ENCODE data around the gene KRTAP4-7. TPM values are rescaled to one million over a fixed set of nuclear protein-coding genes. Genes with fewer than 3 reads are reported as not detected.
"Not testable (repeated sequence)": the region's sequence is repeated elsewhere in the genome, so short reads cannot be mapped to it uniquely, and the experiment has no call there.

Gene KRTAP4-7
- polyA plus RNA-seq, 1 of the 3 experiments (the other 2 are of a cell fraction): not detected

GRCh38 chr17:41037853-41038350, 46.0 kb upstream of the KRTAP4-7 start (continued):
- TF ChIP-seq USF2 (IDR thresholded peaks at IDR 0.05; ENCODE audit: borderline replicate concordance, low read depth, low read length): no peak

- H4K20me1 ChIP-seq (ENCODE audit: insufficient read depth); H3K4me3 ChIP-seq (ENCODE audit: low read depth in 2 of 2, low read length in 1 of 2); H3K4me2 ChIP-seq; H2AFZ ChIP-seq (ENCODE audit: low read depth); H3K36me3 ChIP-seq (replicated peaks in 1 of 2; ENCODE audit: control insufficient read depth in 1 of 2, insufficient read depth in 2 of 2, low read length in 1 of 2); H3K9me3 ChIP-seq; H3F3A ChIP-seq (replicated peaks; ENCODE audit: insufficient read depth); H3K27ac ChIP-seq (ENCODE audit: low read depth in 2 of 2, low read length in 1 of 2); POLR2A ChIA-PET; H3K4me1 ChIP-seq (ENCODE audit: control insufficient read depth in 1 of 2, insufficient read depth in 2 of 2, low read depth in 1 of 2, low read length in 1 of 2); H3K9ac ChIP-seq; H3K79me2 ChIP-seq (ENCODE audit: insufficient read depth); H3K27me3 ChIP-seq (ENCODE audit: insufficient read depth); H3K9me2 ChIP-seq; DNase-seq: not testable (repeated sequence)
- CTCF ChIA-PET: interaction anchor here (0.6 to 1.2 kb wide), 2 partner anchors 52 to 508 kb away, joined by 3 read pairs; no protein-coding TSS in a partner anchor
- peak; percentile 26; the same call in 1 of the 2 replicates for TF ChIP-seq CTCF (IDR thresholded peaks at IDR 0.05)
- WGBS (ENCODE audit: low lambda C conversion rate): 15% methylated on average over 11 of the region's 14 CpGs
These were observed 43.0 kb upstream of the KRTAP4-7 start, which contains the start of gene KRTAP1-1 for GRCh38 chr17:41040783-41041571. Gene KRTAP1-1, minus strand, starts transcription at chr17:41041450. Its CDS starts 53 bp downstream, at chr17:41041397.

GRCh38 chr17:41042953-41043352, 41.0 kb upstream of the KRTAP4-7 start:
- Histone ChIP-seq H3K79me2 (ENCODE audit: insufficient read depth) (no peaks in the 10 kb centered on the region), H3K9me3 (no peaks in the 10 kb centered on the region), H3F3A (replicated peaks; ENCODE audit: insufficient read depth) (no peaks in the 10 kb centered on the region), H3K9me2 (no peaks in the 10 kb centered on the region), H3K4me3 (ENCODE audit: low read depth in 2 of 2, low read length in 1 of 2) (no peak overlapping the region), H3K4me2 (no peak overlapping the region), H3K9ac (no peak overlapping the region), H3K36me3 (replicated peaks in 1 of 2; ENCODE audit: control insufficient read depth in 1 of 2, insufficient read depth in 2 of 2, low read length in 1 of 2) (no peaks in the 10 kb centered on the region), H3K4me1 (ENCODE audit: control insufficient read depth in 1 of 2, insufficient read depth in 2 of 2, low read depth in 1 of 2, low read length in 1 of 2) (no peaks in the 10 kb centered on the region), H4K20me1 (ENCODE audit: insufficient read depth) (no peaks in the 10 kb centered on the region), H3K27ac (ENCODE audit: low read depth in 2 of 2, low read length in 1 of 2) (no peak overlapping the region), H3K27me3 (ENCODE audit: insufficient read depth) (no peaks in the 10 kb centered on the region), H2AFZ (ENCODE audit: low read depth) (no peak overlapping the region)
- DNase-seq: no peak
- WGBS (ENCODE audit: low lambda C conversion rate): 24% methylated on average over 1 of the region's 1 CpG
- CTCF ChIA-PET: interaction anchor here (1.4 kb wide), 1 partner anchor 506 kb away, joined by 5 read pairs; no protein-coding TSS in a partner anchor
- TF ChIP-seq GATA2 (CRISPR knock-in tag; IDR thresholded peaks at IDR 0.05): no peak
- TF ChIP-seq TEAD4 (IDR thresholded peaks at IDR 0.05; ENCODE audit: borderline replicate concordance, insufficient read depth): no peak
- TF ChIP-seq TAF1 (IDR thresholded peaks at IDR 0.05; ENCODE audit: borderline replicate concordance, low read depth, low read length): no peak
- no peak for TF ChIP-seq NRF1 (IDR thresholded peaks at IDR 0.05; ENCODE audit: low read depth, low read length)
- TF ChIP-seq GABPA (IDR thresholded peaks at IDR 0.05; ENCODE audit: low read depth): no peak
- TF ChIP-seq USF1 (IDR thresholded peaks at IDR 0.05; ENCODE audit: borderline replicate concordance, low read depth): no peak
- no peak for TF ChIP-seq MXI1 (IDR thresholded peaks at IDR 0.05; ENCODE audit: low read depth, low read length)
- no peak for TF ChIP-seq FOXJ3 (CRISPR knock-in tag; IDR thresholded peaks at IDR 0.05)
- POLR2A ChIA-PET: no interaction called here

- peak within 1 kb of the TSS; percentile 14; the same call in 1 of the 2 replicates for H3K4me2 ChIP-seq
- H3K4me3 ChIP-seq (ENCODE audit: low read depth in 2 of 2, low read length in 1 of 2); H3K27ac ChIP-seq (ENCODE audit: low read depth in 2 of 2, low read length in 1 of 2); CTCF ChIA-PET; H3K79me2 ChIP-seq (ENCODE audit: insufficient read depth); H3K36me3 ChIP-seq (replicated peaks in 1 of 2; ENCODE audit: control insufficient read depth in 1 of 2, insufficient read depth in 2 of 2, low read length in 1 of 2); DNase-seq; H3K27me3 ChIP-seq (ENCODE audit: insufficient read depth); H3K9ac ChIP-seq; H3K9me2 ChIP-seq; H4K20me1 ChIP-seq (ENCODE audit: insufficient read depth); H3F3A ChIP-seq (replicated peaks; ENCODE audit: insufficient read depth); H3K4me1 ChIP-seq (ENCODE audit: control insufficient read depth in 1 of 2, insufficient read depth in 2 of 2, low read depth in 1 of 2, low read length in 1 of 2); H3K9me3 ChIP-seq: not testable (repeated sequence)
- POLR2A ChIA-PET: interaction anchor here (0.6 kb wide), 1 partner anchor 7 kb away, joined by 3 read pairs; no protein-coding TSS in a partner anchor
- H2AFZ ChIP-seq (ENCODE audit: low read depth): peak within 1 kb of the TSS; percentile 44; the same call in 1 of the 2 replicates
- WGBS (ENCODE audit: low lambda C conversion rate): 28% methylated on average over 7 of the region's 33 CpGs
These were observed 37.0 kb upstream of the KRTAP4-7 start, which contains the start of gene KRTAP2-1 for GRCh38 chr17:41046735-41047465. Gene KRTAP2-1, minus strand, starts transcription at chr17:41047316. Its CDS starts 49 bp downstream, at chr17:41047267.
